HG03139 (cell line): ENCODE measurements around the gene NAA40.

Source experiments
- ATAC-seq: cut with Tn5 transposase; IDR thresholded peaks from one replicate; pipeline ENCODE4 v1.9.1; 2021; ENCODE audit not compliant: unreplicated experiment

Gene NAA40

DNA sequence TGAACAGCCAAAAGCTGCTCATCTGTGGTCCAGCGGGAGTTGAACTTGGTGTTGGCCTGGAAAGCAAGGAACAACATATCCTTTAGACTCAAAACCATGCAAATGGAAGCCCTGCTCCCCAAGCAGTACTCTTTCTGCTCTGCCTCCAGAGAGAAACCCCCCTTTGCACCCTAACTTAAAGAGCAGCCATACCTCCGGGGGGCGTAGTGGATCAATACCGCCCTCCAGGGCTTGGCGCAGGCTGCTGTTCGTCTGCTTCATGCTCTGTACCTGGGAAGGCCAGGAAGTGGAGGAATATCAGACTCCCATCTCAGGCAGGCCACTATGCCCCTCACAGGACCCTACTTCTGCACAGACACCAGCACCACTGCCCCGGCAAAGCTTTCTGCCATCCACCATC lies 26.1 kb upstream of the NAA40 start:
- no peak for ATAC-seq

DNA sequence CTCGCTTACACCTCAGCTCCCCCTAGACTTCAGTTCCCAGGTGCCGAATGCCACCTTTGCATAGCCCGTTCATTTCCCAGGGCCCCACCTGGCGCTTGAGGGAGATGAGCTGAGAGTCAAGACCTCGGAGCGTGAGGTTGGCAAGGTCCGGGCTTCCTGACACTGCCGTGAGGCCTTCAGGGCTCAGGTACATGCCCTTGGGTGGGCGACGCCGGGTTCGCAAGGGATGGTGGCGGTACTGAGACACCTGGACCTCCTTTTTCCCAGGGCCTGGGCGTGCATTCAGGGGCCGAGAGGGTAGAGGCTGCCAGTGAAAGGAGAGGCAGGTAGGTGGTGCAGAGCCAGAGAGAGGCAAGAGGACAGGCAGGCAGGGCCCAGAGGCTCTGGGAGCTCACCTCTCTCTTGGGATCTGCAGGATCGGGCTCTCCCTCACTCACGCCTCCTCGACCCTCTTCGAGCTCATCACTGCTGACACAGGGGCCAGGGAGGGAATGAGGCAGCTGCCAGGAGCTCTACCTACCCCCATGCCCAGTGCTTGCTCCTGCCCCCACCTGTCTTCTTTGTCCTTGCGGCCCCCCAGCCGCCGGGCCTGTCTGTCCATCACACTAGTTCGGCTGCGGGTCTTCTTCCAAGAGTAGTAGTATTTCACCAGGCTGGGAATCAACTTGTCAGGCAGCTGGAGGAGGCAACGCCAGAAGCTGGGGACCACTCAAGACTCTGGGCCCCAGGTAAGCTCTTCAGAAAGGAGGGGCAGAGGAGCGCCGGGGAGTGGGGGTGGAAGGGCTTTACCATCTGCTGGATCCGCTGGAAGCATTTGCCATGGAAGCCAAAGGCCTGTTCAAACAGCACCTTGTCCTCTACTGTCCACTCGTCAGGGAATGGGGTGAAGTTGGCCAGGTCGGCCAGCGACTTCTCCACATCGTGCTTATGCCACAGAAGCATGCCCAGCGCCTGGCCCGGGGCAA lies 24.7 kb upstream of the NAA40 start:
- no peak for ATAC-seq

GRCh38 chr11:63914896-63915691 lies 23.7 kb upstream of the NAA40 start:
- ATAC-seq: no peak

DNA sequence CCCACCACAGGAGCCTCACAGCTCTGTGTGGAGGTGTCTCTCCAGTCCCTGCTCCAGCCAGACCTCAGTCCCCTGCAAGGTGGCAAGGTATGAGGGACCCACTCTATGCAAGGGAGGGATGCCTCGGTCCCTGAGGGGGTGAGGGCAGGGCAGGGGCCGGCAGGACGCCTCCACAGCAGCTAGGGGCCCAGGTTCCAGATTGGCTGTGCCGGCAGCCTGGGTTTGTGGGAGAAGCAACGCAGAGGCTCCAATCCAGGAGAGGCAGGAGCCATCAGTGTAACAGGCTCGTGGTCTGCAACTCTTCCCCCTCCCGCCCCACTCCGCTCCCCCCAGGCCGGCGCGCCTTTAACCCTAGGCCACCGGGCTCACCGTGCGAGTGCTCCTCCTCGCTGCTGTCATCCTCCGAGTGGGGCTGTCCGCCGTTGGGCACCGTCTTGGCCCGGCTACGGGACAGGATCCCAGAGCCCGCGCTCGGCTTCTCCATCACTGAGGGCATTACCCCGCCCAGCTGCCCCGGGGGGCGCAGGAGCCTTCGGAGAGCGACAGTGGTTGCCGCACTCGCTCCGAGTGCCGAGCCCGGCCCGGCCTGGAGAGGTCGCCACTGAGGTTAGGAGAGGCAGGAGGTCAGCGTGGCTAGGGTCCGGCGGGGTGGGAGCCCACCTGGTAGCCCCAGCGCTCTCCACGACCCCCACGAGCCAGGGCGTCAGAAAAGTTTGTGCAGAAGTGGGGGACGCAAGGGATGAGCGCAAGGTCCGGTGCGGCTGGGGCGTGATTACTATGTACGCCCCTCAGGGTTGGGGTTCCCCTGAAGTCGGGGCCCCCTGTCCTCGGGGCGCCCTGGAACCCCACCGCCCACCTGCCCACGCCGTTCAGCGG lies 22.6 kb upstream of the NAA40 start:
- ATAC-seq: no peak

GRCh38 chr11:63916837-63917691 lies 21.7 kb upstream of the NAA40 start, which contains the start of gene RCOR2:
Gene RCOR2, minus strand, starts transcription at chr11:63917164. Its CDS starts 708 bp downstream, at chr11:63916456.
- no peak for ATAC-seq

DNA sequence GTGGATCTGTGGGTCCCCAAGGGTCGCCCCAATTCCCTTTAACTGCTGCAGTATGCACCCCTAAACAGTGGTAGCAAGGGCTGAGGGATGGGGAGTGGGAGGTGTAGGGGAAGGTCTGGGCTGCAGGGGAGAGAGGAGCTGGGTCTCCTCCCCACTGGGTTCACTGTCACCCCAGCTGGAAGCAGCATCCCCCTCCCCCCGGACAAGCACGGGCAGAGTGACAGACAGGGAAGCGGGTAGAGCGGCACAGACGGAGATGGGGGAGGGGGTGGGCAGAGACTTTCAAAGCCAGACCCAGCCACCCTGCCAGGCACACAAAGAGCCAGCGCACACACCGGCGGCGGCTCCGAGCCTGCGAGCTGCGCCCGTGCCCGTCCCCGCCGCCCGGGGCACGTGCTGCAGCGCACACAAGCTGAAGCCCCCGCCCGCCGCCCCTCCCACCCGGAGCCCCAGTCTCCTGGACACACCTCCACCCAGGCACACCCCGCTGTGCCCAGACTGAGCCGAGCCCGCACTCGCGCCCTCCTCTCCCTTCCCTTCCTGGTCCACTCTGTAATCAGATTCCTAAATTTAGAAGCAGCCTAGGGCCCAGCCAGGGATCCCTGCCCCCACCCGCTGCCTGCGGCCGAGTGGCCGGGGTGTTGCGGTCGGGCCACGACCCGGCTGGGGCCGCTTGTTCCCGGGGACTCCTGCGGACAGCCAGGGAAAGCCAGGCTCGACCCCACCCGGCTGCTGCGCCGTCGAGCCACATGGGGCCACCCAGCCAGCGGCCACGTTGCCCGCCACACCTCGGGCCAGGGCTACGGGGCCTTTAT lies 20.9 kb upstream of the NAA40 start:
- ATAC-seq: no peak

- ATAC-seq: no peak
Measured at GRCh38 chr11:63918507-63919191, 20.2 kb upstream of the NAA40 start.

DNA sequence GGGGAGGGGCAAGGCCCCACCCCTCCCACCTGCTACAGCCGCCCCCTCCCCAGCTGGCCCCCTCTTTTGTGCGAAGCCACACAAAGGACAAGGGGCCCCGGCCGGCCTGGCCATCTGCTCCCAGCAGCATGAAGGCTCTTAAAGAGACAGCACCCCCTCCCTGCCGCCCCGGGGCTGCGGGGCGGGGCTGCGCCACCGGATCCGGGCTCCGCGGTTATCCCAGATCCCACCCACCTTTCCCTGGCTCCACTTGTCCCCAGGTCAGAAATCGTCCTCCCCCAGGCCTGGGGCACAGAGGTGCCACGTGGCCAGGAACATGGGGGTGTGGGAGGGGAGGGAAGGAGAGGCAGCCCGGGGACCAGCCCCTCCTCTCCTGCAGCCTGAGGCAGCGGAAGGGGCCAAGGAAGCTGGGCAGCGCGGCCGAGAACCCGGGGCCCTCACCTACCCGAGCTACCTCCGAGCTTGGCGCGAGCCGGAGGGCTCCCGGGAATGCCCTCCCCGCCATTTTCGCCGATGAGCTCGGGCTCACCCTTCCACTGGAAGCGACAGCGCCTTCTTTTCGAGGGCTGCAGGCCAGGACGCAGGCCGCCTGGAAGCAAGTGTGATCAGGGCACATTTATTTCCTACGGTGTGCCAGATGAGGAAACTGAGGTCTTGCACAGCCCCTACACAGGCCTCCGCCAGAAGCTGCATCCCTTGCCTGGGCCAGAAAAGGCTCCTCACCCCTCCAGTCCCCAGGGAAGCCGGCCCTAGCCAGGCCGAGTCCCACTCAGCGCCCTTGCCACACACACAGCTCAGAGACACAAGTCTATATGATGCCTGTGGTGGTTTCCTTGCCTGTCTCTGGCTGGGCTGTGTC lies 19.3 kb upstream of the NAA40 start:
- ATAC-seq: no peak

DNA sequence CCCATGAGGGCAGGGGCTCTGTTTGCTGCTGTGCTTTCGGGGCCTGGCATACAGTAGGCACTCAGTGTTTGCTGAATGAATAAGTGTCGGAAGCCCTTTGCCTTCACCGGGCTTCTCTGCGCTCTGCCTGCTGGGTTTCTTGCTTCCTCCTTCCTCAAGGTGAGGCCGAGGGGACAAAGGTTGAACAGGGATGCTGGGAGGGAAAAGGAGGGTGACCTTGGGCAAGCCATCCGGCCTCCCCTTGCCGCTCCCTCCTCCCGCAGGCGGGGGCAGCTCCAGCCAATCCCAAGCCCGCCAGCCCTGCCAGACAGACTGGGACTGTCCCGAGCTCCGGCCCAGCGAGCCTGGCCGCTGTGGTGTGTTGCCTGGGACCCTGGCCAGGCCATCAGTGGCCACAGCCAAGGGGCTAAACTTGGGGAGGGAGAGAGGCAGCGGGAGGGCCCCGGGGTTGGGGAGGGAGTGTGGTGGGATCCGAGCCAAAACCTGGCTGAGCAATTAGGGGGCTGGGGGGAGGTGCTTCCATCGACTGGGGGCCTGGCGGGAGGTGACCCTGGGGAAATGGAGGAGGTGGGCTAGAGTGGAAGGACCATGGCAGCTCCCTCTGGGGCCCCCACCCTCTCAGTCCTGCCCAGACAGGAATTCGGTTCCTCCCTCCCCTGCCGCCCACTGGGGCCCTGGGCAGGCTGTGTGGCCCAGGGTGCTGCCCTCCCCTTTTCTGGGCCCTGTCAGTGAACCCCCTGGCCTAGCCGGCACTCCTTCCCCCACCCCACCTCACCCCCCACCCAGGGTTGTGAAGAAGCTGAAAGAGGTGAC lies 18.5 kb upstream of the NAA40 start:
- no peak for ATAC-seq

DNA sequence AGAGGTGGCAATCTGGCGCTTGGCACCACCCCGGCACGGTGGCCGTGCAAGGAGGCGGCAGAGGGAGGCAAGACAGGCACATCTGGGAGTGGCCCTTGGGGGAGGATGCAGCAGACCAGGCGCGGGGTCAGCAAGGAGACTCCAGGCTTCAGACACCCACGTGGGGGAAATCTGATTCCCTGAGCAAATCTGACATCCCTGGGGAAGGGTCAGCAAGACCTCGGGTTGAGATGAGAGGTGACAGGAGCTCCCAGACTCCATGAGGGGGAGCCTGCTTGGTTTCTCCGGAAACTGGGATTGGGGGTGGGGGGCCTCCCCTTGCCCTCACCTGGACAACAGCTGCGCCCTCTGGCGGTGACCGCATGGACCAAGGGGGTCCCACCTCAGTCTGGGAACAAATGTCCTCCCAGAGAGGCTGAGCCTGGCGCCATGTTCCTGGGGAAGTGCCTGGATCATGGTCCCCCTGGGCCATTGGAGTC lies 17.8 kb upstream of the NAA40 start:
- ATAC-seq: no peak

DNA sequence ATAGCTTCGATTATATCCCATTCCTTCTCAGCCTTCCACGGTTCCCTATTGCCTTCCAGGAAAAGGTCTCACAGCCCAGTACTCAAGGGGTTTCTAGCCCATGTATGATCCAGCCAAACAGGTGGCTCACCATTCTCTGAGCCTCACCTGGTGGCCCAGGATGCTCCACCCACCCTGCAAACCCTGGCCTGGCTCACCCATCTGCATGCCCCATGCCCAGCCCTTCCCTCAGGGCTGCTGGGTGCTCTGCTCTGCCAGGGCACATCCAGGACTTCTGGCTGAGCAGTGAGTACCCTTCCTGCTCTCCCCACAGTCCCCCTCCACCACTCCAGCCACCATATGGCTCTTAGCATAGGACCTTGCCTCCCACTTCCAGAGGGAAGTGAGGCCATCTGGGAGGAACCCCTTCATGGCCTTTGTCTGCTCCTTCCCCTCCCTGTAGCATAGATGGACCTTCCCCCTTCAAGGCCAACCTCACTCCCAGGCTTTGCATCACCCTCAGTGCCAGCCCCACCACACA lies 16.1 kb upstream of the NAA40 start:
- ATAC-seq: no peak

DNA sequence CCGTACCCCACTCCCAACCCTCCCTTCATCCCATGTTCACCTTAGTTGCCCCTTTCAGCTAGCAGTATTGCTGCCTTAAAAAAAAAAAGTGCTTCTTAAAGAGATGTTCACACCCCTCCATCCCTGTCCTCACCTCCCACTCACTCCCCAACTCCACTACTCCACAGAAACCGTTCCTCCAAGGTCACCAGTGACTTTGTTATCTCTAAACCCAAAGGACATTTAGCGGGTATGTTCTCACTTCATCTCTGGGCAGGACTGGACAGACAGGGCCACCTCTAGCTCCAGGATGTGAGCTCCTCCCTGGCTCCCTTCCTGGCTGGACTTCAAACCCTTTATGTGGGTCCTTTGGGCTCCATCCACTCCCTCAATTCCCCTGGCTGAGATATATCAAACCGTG lies 15.5 kb upstream of the NAA40 start:
- ATAC-seq: no peak

DNA sequence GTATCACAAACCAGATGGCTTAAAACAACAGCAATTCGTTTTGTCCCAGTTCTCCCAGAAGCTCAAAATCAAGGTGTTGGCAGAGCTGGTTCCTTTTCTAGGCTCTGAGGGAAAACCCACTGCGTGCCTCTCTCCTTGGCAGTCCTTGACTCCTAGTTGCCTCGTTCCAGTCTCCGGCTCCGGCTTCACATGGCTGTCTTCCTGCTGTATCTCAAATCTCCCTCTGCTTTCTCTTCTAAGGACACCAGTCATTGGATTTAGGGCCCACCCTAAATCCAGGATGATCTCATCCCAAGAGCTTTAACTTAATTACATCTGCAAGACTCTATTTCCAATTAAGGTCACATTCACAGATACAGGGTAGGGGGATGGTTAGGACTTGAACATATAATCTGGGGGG lies 9.2 kb upstream of the NAA40 start:
- ATAC-seq: no peak

GRCh38 chr11:63931045-63931444 lies 7.8 kb upstream of the NAA40 start:
- no peak for ATAC-seq

GRCh38 chr11:63931876-63932275 lies 6.9 kb upstream of the NAA40 start:
- ATAC-seq: no peak

- ATAC-seq: no peak
Measured at GRCh38 chr11:63933459-63933858, 5.3 kb upstream of the NAA40 start.
